Measurements from ENCODE around the gene KCNIP4. TPM values are rescaled to one million over a fixed set of nuclear protein-coding genes. Genes with fewer than 3 reads are reported as not detected.

The KCNIP4 gene
- polyA plus RNA-seq, 1 donor (not counting 4 experiments of a cell fraction or from before 2014, with no cell fraction given), result 0.07 TPM

DNA sequence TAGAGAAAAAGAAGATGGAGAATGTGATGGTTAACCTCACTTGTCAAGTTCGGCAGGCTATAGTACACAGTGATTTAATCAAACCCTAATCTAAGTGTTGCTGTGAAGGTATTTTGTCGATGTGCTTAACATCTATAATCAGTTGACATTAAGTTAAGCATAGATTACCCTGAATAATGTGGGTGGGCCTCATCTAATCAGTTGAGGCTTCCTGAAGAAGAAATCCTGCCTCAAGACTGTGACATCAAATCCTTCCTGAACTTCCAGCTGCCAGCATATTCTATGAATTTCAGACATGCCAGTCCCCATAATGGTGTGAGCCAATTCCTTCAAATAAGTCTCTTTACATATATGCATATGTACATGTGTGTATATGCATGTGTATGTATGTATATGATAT, 1066.9 kb downstream of the KCNIP4 start:
- H3K36me3 ChIP-seq (ENCODE audit: control insufficient read depth in 2 of 2, extremely low read depth in 1 of 2, insufficient read depth in 2 of 2, low read length in 2 of 2), result no peaks in the 10 kb centered on the region
- H3K4me2 ChIP-seq (ENCODE audit: control insufficient read depth, extremely low read depth, insufficient read depth, low read depth, low read length), result no peak overlapping the region
- no peaks in the 10 kb centered on the region for H4K20me1 ChIP-seq (ENCODE audit: control insufficient read depth, extremely low read depth, insufficient read depth, low read length)
- FAIRE-seq (no peak), DNase-seq (ENCODE audit: low read depth, low spot score) (no peak)
- dilution Hi-C loops (cut with MboI; ENCODE audit: extremely low pct_ligation_motif_present, low sequenced_read_pairs), result no loop called here
- no peak overlapping the region for H3K27ac ChIP-seq (ENCODE audit: control insufficient read depth, insufficient read depth, low read length)
- H3K9me3 ChIP-seq (ENCODE audit: control insufficient read depth, low read depth, low read length), result no peaks in the 10 kb centered on the region
- H2AFZ ChIP-seq (ENCODE audit: control insufficient read depth, low read length), result no peak overlapping the region
- no peaks in the 10 kb centered on the region for H3K9me1 ChIP-seq (ENCODE audit: control insufficient read depth, extremely low read depth, insufficient read depth, low read length)
- H3K79me2 ChIP-seq (ENCODE audit: control insufficient read depth, insufficient read depth, low read length), result no peaks in the 10 kb centered on the region
- no peak overlapping the region for H3K4me3 ChIP-seq (ENCODE audit: control insufficient read depth in 2 of 3, extremely low read depth in 1 of 3, insufficient read depth in 2 of 3, low read depth in 1 of 3, low read length in 3 of 3)
- TF ChIP-seq EZH2 (IDR thresholded peaks at IDR 0.05; ENCODE audit: low read length) (no peak), CTCF (optimal IDR thresholded peaks at IDR 0.05 in 1 of 3, IDR thresholded peaks at IDR 0.05 in 1 of 3, conservative IDR thresholded peaks at IDR 0.05 in 1 of 3; ENCODE audit: extremely low read depth in 1 of 3, insufficient read depth in 2 of 3, low read length in 3 of 3) (no peak)
- H3K9ac ChIP-seq (ENCODE audit: control insufficient read depth, extremely low read depth, insufficient read depth, low read length), result no peak overlapping the region
- H3K4me1 ChIP-seq (ENCODE audit: control insufficient read depth, extremely low read depth, insufficient read depth, low read length), result no peaks in the 10 kb centered on the region
- H3K27me3 ChIP-seq (ENCODE audit: control insufficient read depth, extremely low read depth, insufficient read depth, low read length), result no peaks in the 10 kb centered on the region

- no peaks in the 10 kb centered on the region for H3K79me2 ChIP-seq (ENCODE audit: control insufficient read depth, insufficient read depth, low read length)
- dilution Hi-C loops (cut with MboI; ENCODE audit: extremely low pct_ligation_motif_present, low sequenced_read_pairs), result no loop called here
- H3K9me1 ChIP-seq (ENCODE audit: control insufficient read depth, extremely low read depth, insufficient read depth, low read length), result no peaks in the 10 kb centered on the region
- H3K4me3 ChIP-seq (ENCODE audit: control insufficient read depth in 2 of 3, extremely low read depth in 1 of 3, insufficient read depth in 2 of 3, low read depth in 1 of 3, low read length in 3 of 3), result no peak overlapping the region
- no peak overlapping the region for H3K4me2 ChIP-seq (ENCODE audit: control insufficient read depth, extremely low read depth, insufficient read depth, low read depth, low read length)
- no peak for TF ChIP-seq EZH2 (IDR thresholded peaks at IDR 0.05; ENCODE audit: low read length)
- no peak for TF ChIP-seq CTCF (optimal IDR thresholded peaks at IDR 0.05 in 1 of 3, IDR thresholded peaks at IDR 0.05 in 1 of 3, conservative IDR thresholded peaks at IDR 0.05 in 1 of 3; ENCODE audit: extremely low read depth in 1 of 3, insufficient read depth in 2 of 3, low read length in 3 of 3)
- no peaks in the 10 kb centered on the region for H3K36me3 ChIP-seq (ENCODE audit: control insufficient read depth in 2 of 2, extremely low read depth in 1 of 2, insufficient read depth in 2 of 2, low read length in 2 of 2)
- no peaks in the 10 kb centered on the region for H3K4me1 ChIP-seq (ENCODE audit: control insufficient read depth, extremely low read depth, insufficient read depth, low read length)
- H3K27ac ChIP-seq (ENCODE audit: control insufficient read depth, insufficient read depth, low read length), result no peak overlapping the region
- no peaks in the 10 kb centered on the region for H3K27me3 ChIP-seq (ENCODE audit: control insufficient read depth, extremely low read depth, insufficient read depth, low read length)
- no peaks in the 10 kb centered on the region for H4K20me1 ChIP-seq (ENCODE audit: control insufficient read depth, extremely low read depth, insufficient read depth, low read length)
- H2AFZ ChIP-seq (ENCODE audit: control insufficient read depth, low read length), result no peak overlapping the region
- DNase-seq (ENCODE audit: low read depth, low spot score) (no peak), FAIRE-seq (no peak)
- no peaks in the 10 kb centered on the region for H3K9me3 ChIP-seq (ENCODE audit: control insufficient read depth, low read depth, low read length)
- H3K9ac ChIP-seq (ENCODE audit: control insufficient read depth, extremely low read depth, insufficient read depth, low read length), result no peak overlapping the region
Measured at GRCh38 chr4:20878806-20879205, 1069.8 kb downstream of the KCNIP4 start.

Data from keratinocyte (primary cell).